ENCODE results near the gene AK8. TPM values are rescaled to one million over a fixed set of nuclear protein-coding genes. Genes with fewer than 3 reads are reported as not detected.

Gene AK8
- total and polyA plus RNA-seq, 2 experiments from 2014 or later, result 0.70 to 0.83 TPM

- H3K27ac ChIP-seq, result no peak overlapping the region
- no peak for TF ChIP-seq CTCF (IDR thresholded peaks at IDR 0.05; ENCODE audit: low read depth, low read length)
- no peaks in the 10 kb centered on the region for H3K4me1 ChIP-seq (ENCODE audit: low read depth)
- no peak for DNase-seq (ENCODE audit: low read depth in 1 of 2, low spot score in 1 of 2)
- H3K27me3 ChIP-seq, result no peaks in the 10 kb centered on the region
- H3K36me3 ChIP-seq, result no peaks in the 10 kb centered on the region
- no peaks in the 10 kb centered on the region for H3K9me3 ChIP-seq (ENCODE audit: low read depth)
- H3K4me3 ChIP-seq, result no peak overlapping the region
These were observed 31.1 kb downstream of the AK8 start for GRCh38 chr9:132846918-132847515.

- H3K4me1 ChIP-seq (ENCODE audit: low read depth), result no peaks in the 10 kb centered on the region
- DNase-seq (ENCODE audit: low read depth in 1 of 2, low spot score in 1 of 2), result no peak
- H3K4me3 ChIP-seq, result no peak overlapping the region
- TF ChIP-seq CTCF (IDR thresholded peaks at IDR 0.05; ENCODE audit: low read depth, low read length), result no peak
- H3K36me3 ChIP-seq, result no peaks in the 10 kb centered on the region
- no peaks in the 10 kb centered on the region for H3K9me3 ChIP-seq (ENCODE audit: low read depth)
- no peaks in the 10 kb centered on the region for H3K27me3 ChIP-seq
- H3K27ac ChIP-seq, result no peak overlapping the region
These were observed 31.8 kb downstream of the AK8 start for GRCh38 chr9:132846109-132846917.

GRCh38 chr9:132842124-132843044 is 35.7 kb downstream of the AK8 start:
- Histone ChIP-seq H3K27me3 (no peaks in the 10 kb centered on the region), H3K27ac (no peak overlapping the region), H3K4me3 (no peak overlapping the region), H3K36me3 (no peaks in the 10 kb centered on the region), H3K9me3 (ENCODE audit: low read depth) (no peaks in the 10 kb centered on the region), H3K4me1 (ENCODE audit: low read depth) (no peaks in the 10 kb centered on the region)
- no peak for DNase-seq (ENCODE audit: low read depth in 1 of 2, low spot score in 1 of 2)
- no peak for TF ChIP-seq CTCF (IDR thresholded peaks at IDR 0.05; ENCODE audit: low read depth, low read length)

- Histone ChIP-seq H3K27me3 (no peaks in the 10 kb centered on the region), H3K36me3 (no peaks in the 10 kb centered on the region), H3K9me3 (ENCODE audit: low read depth) (no peaks in the 10 kb centered on the region), H3K4me1 (ENCODE audit: low read depth) (no peaks in the 10 kb centered on the region), H3K27ac (no peak overlapping the region), H3K4me3 (no peak overlapping the region)
- no peak for DNase-seq (ENCODE audit: low read depth in 1 of 2, low spot score in 1 of 2)
- TF ChIP-seq CTCF (IDR thresholded peaks at IDR 0.05; ENCODE audit: low read depth, low read length), result no peak
These were observed 37.1 kb downstream of the AK8 start for GRCh38 chr9:132840980-132841379.

- Histone ChIP-seq H3K36me3 (no peaks in the 10 kb centered on the region), H3K4me1 (ENCODE audit: low read depth) (no peaks in the 10 kb centered on the region), H3K27ac (no peak overlapping the region), H3K4me3 (no peak overlapping the region), H3K27me3 (no peaks in the 10 kb centered on the region), H3K9me3 (ENCODE audit: low read depth) (no peaks in the 10 kb centered on the region)
- DNase-seq (ENCODE audit: low read depth in 1 of 2, low spot score in 1 of 2), result no peak
- no peak for TF ChIP-seq CTCF (IDR thresholded peaks at IDR 0.05; ENCODE audit: low read depth, low read length)
These were observed 39.8 kb downstream of the AK8 start for GRCh38 chr9:132838291-132838690.
